Brain microvascular endothelial cell (primary cell): Measurements from ENCODE around the gene NOTCH3.

ENCODE experiments used
- DNase-seq: peaks from one replicate; pipeline ENCODE4 v3.0.0-alpha.2; 2020
- H3K27ac ChIP-seq: fragments of 250-450 bp; sonication (Bioruptor Pico); 2 replicates; pipeline ENCODE4 v1.5.1; 2020; ENCODE audit warnings: mild to moderate bottlenecking, moderate library complexity
- H3K27me3 ChIP-seq: fragments of 250-450 bp; sonication (Bioruptor Pico); replicated peaks from 2 replicates; pipeline ENCODE4 v1.5.1; 2020; ENCODE audit warnings: mild to moderate bottlenecking
- H3K36me3 ChIP-seq: fragments of 250-450 bp; sonication (Bioruptor Pico); replicated peaks from 2 replicates; pipeline ENCODE4 v1.5.1; 2020; ENCODE audit warnings: mild to moderate bottlenecking
- H3K4me3 ChIP-seq: 2 replicates; pipeline ENCODE4 v1.5.1; 2011; ENCODE audit warnings: low read depth, mild to moderate bottlenecking, control low read depth, low read length, moderate library complexity
- in situ Hi-C: cut with HindIII; loops from 2 replicates; pipeline ENCODE4 v1.10.0; 2017; ENCODE audit warnings: low sequenced_read_pairs, low pct_ligation_motif_present
- TF ChIP-seq, protein P1 (sequence below): IDR thresholded peaks from 2 replicates; pipeline ENCODE4 v1.5.1; 2011; ENCODE audit warnings: low read depth, mild to moderate bottlenecking, moderate library complexity, low read length, control low read depth, inconsistent platforms; ENCODE audit errors: missing control alignments

The NOTCH3 gene

GRCh38 chr19:15231271-15231670 lies 30.5 kb upstream of the NOTCH3 start:
- in situ Hi-C loops = no loop called here

DNA sequence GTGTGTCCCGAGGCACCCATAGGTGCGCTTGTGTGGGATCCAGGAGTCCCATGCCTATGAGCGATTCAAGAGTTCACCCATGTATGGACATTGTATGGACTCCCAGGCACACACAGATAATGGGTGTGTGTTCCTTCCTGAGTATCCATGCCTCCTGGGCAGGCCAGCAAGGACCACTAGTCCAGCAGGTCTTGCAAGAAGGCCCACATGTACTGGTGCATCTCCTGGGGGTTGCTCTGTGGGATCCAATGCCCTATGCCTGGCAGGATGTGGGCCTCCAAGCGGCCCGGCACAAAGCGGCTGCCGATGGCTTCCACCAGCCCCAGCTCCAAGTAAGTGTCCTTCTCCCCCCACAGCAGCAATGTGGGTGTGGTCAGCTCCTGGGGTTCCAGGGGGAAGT lies 26.5 kb upstream of the NOTCH3 start:
- H3K27me3 ChIP-seq = no peaks in the 10 kb centered on the region
- no peaks in the 10 kb centered on the region for H3K36me3 ChIP-seq
- no peak for DNase-seq
- in situ Hi-C loops = no loop called here
- no peak overlapping the region for H3K4me3 ChIP-seq
- H3K27ac ChIP-seq = no peak overlapping the region
- TF ChIP-seq, protein P1, sequence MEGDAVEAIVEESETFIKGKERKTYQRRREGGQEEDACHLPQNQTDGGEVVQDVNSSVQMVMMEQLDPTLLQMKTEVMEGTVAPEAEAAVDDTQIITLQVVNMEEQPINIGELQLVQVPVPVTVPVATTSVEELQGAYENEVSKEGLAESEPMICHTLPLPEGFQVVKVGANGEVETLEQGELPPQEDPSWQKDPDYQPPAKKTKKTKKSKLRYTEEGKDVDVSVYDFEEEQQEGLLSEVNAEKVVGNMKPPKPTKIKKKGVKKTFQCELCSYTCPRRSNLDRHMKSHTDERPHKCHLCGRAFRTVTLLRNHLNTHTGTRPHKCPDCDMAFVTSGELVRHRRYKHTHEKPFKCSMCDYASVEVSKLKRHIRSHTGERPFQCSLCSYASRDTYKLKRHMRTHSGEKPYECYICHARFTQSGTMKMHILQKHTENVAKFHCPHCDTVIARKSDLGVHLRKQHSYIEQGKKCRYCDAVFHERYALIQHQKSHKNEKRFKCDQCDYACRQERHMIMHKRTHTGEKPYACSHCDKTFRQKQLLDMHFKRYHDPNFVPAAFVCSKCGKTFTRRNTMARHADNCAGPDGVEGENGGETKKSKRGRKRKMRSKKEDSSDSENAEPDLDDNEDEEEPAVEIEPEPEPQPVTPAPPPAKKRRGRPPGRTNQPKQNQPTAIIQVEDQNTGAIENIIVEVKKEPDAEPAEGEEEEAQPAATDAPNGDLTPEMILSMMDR = no peak

More at GRCh38 chr19:15231271-15231670, 30.5 kb upstream of the NOTCH3 start:
- Histone ChIP-seq H3K27me3 (no peaks in the 10 kb centered on the region), H3K4me3 (no peak overlapping the region), H3K36me3 (peaks cover 10% of the 10 kb centered on the region), H3K27ac (no peak overlapping the region)
- TF ChIP-seq, protein P1 = no peak
- no peak for DNase-seq

DNA sequence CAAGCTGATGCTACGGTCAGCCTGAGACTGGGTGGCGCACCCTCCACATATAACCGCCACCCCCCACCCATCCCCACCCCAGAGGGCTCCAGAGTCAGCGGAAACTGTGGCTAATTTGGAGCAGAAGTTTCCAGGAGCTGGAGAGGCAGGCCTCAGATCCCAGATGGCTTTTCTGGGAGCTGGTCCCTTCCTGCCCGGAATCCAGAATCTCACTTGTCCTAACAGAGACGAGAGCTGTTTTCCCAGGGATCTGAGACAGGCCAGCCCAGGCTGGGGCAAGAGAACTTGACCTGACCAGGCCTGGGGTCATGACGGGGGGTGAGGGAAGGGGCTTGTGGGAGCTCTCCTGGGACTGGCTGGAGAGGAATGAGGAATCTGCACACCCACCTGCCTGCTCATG lies 25.0 kb upstream of the NOTCH3 start:
- in situ Hi-C loops = no loop called here
- Histone ChIP-seq H3K36me3 (no peaks in the 10 kb centered on the region), H3K27me3 (no peaks in the 10 kb centered on the region), H3K27ac (no peak overlapping the region), H3K4me3 (no peak overlapping the region)
- DNase-seq = no peak
- TF ChIP-seq, protein P1 = no peak

GRCh38 chr19:15223649-15224361 lies 23.0 kb upstream of the NOTCH3 start:
- no peak for DNase-seq
- Histone ChIP-seq H3K36me3 (no peaks in the 10 kb centered on the region), H3K4me3 (peak overlapping the region; percentile 73), H3K27ac (peak overlapping the region; percentile 26), H3K27me3 (no peaks in the 10 kb centered on the region)
- TF ChIP-seq, protein P1 = no peak
- in situ Hi-C loops = no loop called here

DNA sequence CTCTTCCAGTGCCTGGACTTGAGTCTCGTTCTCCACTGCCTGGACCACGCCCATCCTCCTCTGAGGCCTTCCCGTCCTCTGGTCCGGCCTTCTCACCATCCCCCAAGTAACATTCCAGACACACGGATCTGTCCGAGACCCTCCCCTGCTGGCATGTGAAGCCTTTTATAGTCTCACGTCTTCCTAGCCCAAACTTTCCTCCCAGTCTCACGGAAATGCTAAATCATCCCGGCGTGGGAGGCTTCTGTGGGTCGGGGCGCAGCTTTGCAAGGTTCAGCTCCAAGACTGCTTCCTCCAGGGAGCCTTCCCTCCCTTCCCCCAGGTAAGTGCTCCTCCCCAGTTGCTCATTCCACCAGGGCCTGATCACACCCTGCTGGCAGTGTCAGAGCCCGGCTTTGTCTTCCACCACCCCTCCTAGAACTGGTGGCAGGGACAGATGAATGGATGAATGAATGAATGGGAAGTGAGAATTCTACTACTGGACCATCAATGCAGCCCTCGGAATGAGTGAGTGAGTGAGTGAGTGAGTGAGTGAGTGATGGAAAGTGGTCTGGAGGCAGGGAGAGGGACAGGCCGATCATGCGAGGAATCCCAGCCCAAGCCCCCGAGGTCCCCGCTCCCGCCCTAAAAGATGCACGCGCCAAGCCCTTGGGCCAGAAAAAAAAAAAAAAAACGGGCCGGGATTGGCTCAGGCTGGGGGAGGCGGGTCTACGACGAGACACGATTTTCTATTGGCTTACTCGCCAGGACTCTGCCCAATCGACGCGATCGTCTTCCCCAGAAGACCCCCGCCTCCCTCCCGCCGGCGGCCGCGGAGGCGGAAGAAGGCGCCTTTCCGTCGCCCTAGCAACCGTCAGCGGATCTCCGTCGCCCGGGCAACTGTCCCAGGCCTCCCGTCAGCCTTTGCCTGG lies 22.2 kb upstream of the NOTCH3 start:
- Histone ChIP-seq H3K4me3 (peak overlapping the region; percentile 73), H3K27ac (peak overlapping the region; percentile 67), H3K27me3 (no peaks in the 10 kb centered on the region), H3K36me3 (no peaks in the 10 kb centered on the region)
- in situ Hi-C loops = no loop called here
- peak; percentile 90 for DNase-seq
- TF ChIP-seq, protein P1 = no peak
